Astrocyte (in vitro differentiated cells and primary cell): Measurements from ENCODE around the gene SNX12. TPM values are rescaled to one million over a fixed set of nuclear protein-coding genes. Genes with fewer than 3 reads are reported as not detected.

Experiments used
- DNase-seq: peaks from one replicate; pipeline ENCODE4 v3.0.0-alpha.2; 2010; ENCODE audit warnings: low read depth
- FAIRE-seq: peaks from 2 replicates; lab custom pipeline; 2011; peaks lifted over from hg19 to GRCh38; lab: Jason Lieb, UNC
- H2AFZ ChIP-seq: 2 replicates; pipeline ENCODE4 v1.6.0; 2012; ENCODE audit warnings: low read depth, low read length, inconsistent platforms
- H3K27ac ChIP-seq: 2 replicates; pipeline ENCODE4 v1.5.1; 2011; ENCODE audit warnings: low read depth, low read length, inconsistent platforms
- H3K27me3 ChIP-seq: 2 replicates; pipeline ENCODE4 v1.6.0; 2011; ENCODE audit warnings: low read length, inconsistent platforms; ENCODE audit not compliant: insufficient read depth
- H3K36me3 ChIP-seq: 2 replicates; pipeline ENCODE4 v1.5.1; 2011; ENCODE audit warnings: low read length, inconsistent platforms; ENCODE audit not compliant: insufficient read depth
- H3K4me1 ChIP-seq: 2 replicates; pipeline ENCODE4 v1.5.1; 2011; ENCODE audit warnings: low read length, inconsistent platforms; ENCODE audit not compliant: insufficient read depth
- H3K4me2 ChIP-seq: 2 replicates; pipeline ENCODE4 v1.6.0; 2012; ENCODE audit warnings: low read length, inconsistent platforms
- H3K4me3 ChIP-seq: 2 replicates; pipeline ENCODE4 v1.5.1; 2011; ENCODE audit warnings: low read depth, mild to moderate bottlenecking, low read length, inconsistent platforms; ENCODE audit not compliant: insufficient read depth
- H3K79me2 ChIP-seq: 2 replicates; pipeline ENCODE4 v1.6.0; 2012; ENCODE audit warnings: mild to moderate bottlenecking, low read length, inconsistent platforms; ENCODE audit not compliant: insufficient read depth
- H3K9ac ChIP-seq: 2 replicates; pipeline ENCODE4 v1.6.0; 2012; ENCODE audit warnings: mild to moderate bottlenecking, low read length, inconsistent platforms
- H3K9me3 ChIP-seq: 2 replicates; pipeline ENCODE4 v1.5.1; 2012; ENCODE audit warnings: low read depth, mild to moderate bottlenecking, low read length, inconsistent platforms; ENCODE audit not compliant: insufficient read depth
- H4K20me1 ChIP-seq: 2 replicates; pipeline ENCODE4 v1.6.0; 2012; ENCODE audit warnings: low read length, inconsistent platforms; ENCODE audit not compliant: insufficient read depth
- H3K27ac Mint-ChIP-seq: one replicate; pipeline ENCODE4 v1.8.0; 2021; ENCODE audit warnings: mild to moderate bottlenecking, mixed read lengths; ENCODE audit not compliant: unreplicated experiment
- H3K27me3 Mint-ChIP-seq: one replicate; pipeline ENCODE4 v1.8.0; 2021; ENCODE audit warnings: low read depth, mixed read lengths; ENCODE audit not compliant: unreplicated experiment
- H3K36me3 Mint-ChIP-seq: one replicate; pipeline ENCODE4 v1.8.0; 2021; ENCODE audit warnings: low read depth, mixed read lengths; ENCODE audit not compliant: unreplicated experiment
- H3K4me1 Mint-ChIP-seq: one replicate; pipeline ENCODE4 v1.8.0; 2021; ENCODE audit warnings: low read depth, mixed read lengths; ENCODE audit not compliant: unreplicated experiment
- H3K4me3 Mint-ChIP-seq: one replicate; pipeline ENCODE4 v1.8.0; 2021; ENCODE audit warnings: mild to moderate bottlenecking, moderate library complexity, mixed read lengths; ENCODE audit not compliant: unreplicated experiment
- H3K9me3 Mint-ChIP-seq: one replicate; pipeline ENCODE4 v1.8.0; 2021; ENCODE audit warnings: mild to moderate bottlenecking, mixed read lengths; ENCODE audit not compliant: unreplicated experiment
- EZH2 ChIP-seq: IDR thresholded peaks from 2 replicates; pipeline ENCODE4 v1.6.1; 2012; ENCODE audit warnings: mild to moderate bottlenecking, low read length, inconsistent platforms; ENCODE audit not compliant: insufficient read depth
- total RNA-seq: library from RNA; stranded (reverse); gene quantifications from 2 replicates; pipeline ENCODE4 v1.2.1, GENCODE V29; 2021
- TF ChIP-seq, protein P1 (sequence below): IDR thresholded peaks from 2 replicates; pipeline ENCODE4 v1.5.1; 2011; ENCODE audit warnings: low read depth, mild to moderate bottlenecking, inconsistent platforms, low read length, moderate library complexity; ENCODE audit not compliant: insufficient read depth

The SNX12 gene
- total RNA-seq, 1 donor from 2014 or later, result 76.6 TPM

DNA sequence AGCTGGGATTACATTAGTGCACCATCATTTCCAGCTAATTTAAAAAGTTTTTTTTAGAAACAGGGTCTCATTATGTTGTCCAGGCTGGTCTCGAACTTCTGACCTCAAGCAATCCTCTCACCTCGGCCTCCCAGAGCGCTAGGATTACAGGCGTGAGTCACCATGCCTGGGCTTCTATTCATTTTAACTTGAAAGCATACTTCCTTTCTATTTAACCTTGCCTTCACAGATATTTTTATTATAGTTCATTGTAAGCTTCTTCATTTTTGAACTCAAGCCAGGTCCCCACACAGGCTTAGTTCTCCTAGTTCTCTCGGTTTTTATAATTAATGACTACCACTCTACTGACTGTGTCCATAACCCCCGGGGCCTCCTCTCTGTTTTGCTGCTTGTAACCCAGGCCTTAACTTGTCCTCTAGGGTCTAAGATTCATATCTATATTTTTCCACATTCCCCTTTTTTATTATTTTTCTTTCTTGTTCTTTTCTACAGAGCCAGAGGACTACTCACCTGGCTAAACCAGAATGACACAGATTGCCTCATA is 50.7 kb downstream of the SNX12 start:
- H3K9ac ChIP-seq, result no peak overlapping the region
- no peak overlapping the region for H3K4me3 Mint-ChIP-seq
- no peaks in the 10 kb centered on the region for H3K4me1 Mint-ChIP-seq
- no peak overlapping the region for H3K27ac Mint-ChIP-seq
- H4K20me1 ChIP-seq, result no peaks in the 10 kb centered on the region
- peak; percentile 64 for FAIRE-seq
- H3K27me3 Mint-ChIP-seq, result no peaks in the 10 kb centered on the region
- TF ChIP-seq EZH2, result no peak
- TF ChIP-seq, protein P1, sequence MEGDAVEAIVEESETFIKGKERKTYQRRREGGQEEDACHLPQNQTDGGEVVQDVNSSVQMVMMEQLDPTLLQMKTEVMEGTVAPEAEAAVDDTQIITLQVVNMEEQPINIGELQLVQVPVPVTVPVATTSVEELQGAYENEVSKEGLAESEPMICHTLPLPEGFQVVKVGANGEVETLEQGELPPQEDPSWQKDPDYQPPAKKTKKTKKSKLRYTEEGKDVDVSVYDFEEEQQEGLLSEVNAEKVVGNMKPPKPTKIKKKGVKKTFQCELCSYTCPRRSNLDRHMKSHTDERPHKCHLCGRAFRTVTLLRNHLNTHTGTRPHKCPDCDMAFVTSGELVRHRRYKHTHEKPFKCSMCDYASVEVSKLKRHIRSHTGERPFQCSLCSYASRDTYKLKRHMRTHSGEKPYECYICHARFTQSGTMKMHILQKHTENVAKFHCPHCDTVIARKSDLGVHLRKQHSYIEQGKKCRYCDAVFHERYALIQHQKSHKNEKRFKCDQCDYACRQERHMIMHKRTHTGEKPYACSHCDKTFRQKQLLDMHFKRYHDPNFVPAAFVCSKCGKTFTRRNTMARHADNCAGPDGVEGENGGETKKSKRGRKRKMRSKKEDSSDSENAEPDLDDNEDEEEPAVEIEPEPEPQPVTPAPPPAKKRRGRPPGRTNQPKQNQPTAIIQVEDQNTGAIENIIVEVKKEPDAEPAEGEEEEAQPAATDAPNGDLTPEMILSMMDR, result no peak
- peaks cover 2% of the 10 kb centered on the region for H3K36me3 Mint-ChIP-seq
- H3K27ac ChIP-seq, result no peak overlapping the region
- H3K4me2 ChIP-seq, result no peak overlapping the region
- DNase-seq, result peak; percentile 25
- no peaks in the 10 kb centered on the region for H3K36me3 ChIP-seq
- no peaks in the 10 kb centered on the region for H3K9me3 ChIP-seq
- no peak overlapping the region for H2AFZ ChIP-seq
- H3K9me3 Mint-ChIP-seq, result peaks cover 2% of the 10 kb centered on the region
- no peaks in the 10 kb centered on the region for H3K27me3 ChIP-seq
- no peak overlapping the region for H3K4me3 ChIP-seq
- no peaks in the 10 kb centered on the region for H3K79me2 ChIP-seq
- no peaks in the 10 kb centered on the region for H3K4me1 ChIP-seq

Other genes starting within 250 kb of the SNX12 start
- not detected in 2 replicates for gene TEX11, start 159.6 kb downstream of the SNX12 start, total RNA-seq
- 0.55 and 1.1 TPM in 2 replicates for gene SLC7A3, start 137.2 kb downstream of the SNX12 start, total RNA-seq
- gene FOXO4, start 27.5 kb upstream of the SNX12 start, total RNA-seq, result 13.7 and 15.0 TPM in 2 replicates
- gene CXorf65, start 38.4 kb upstream of the SNX12 start, total RNA-seq, result not detected in 2 replicates
- gene IL2RG, start 43.2 kb upstream of the SNX12 start, total RNA-seq, result 0.59 TPM in 1 of 2 replicates, not detected in the other
- gene MED12, start 50.3 kb upstream of the SNX12 start, total RNA-seq, result 33.8 and 34.3 TPM in 2 replicates
- gene NLGN3, start 76.5 kb upstream of the SNX12 start, total RNA-seq, result 0.84 and 0.93 TPM in 2 replicates
- not detected in 2 replicates for gene GJB1, start 154.9 kb upstream of the SNX12 start, total RNA-seq
- 48.0 and 51.2 TPM in 2 replicates for gene ZMYM3, start 185.8 kb upstream of the SNX12 start, total RNA-seq
- gene NONO, start 215.3 kb upstream of the SNX12 start, total RNA-seq, result 330 and 343 TPM in 2 replicates
- gene ITGB1BP2, start 233.4 kb upstream of the SNX12 start, total RNA-seq, result 2.0 and 3.2 TPM in 2 replicates